Muscle of leg (tissue), 11 donors: ENCODE results near the gene AKNAD1. TPM values are rescaled to one million over a fixed set of nuclear protein-coding genes. Genes with fewer than 3 reads are reported as not detected.

Experiments used
- DNase-seq: peaks from one replicate; pipeline ENCODE4 v3.0.0; 2013
- H3K27ac ChIP-seq: one replicate; pipeline ENCODE4 v1.5.1; 2013; ENCODE audit warnings: mild to moderate bottlenecking, low read length, control low read depth
- H3K27me3 ChIP-seq: one replicate; pipeline ENCODE4 v1.6.1; 2013; ENCODE audit warnings: low read length; ENCODE audit not compliant: control insufficient read depth, insufficient read depth
- H3K36me3 ChIP-seq: one replicate; pipeline ENCODE4 v1.6.1; 2013; ENCODE audit warnings: low read length; ENCODE audit not compliant: control insufficient read depth, insufficient read depth
- H3K4me1 ChIP-seq: one replicate; pipeline ENCODE4 v1.6.1; 2013; ENCODE audit warnings: low read length; ENCODE audit not compliant: control insufficient read depth, insufficient read depth
- H3K4me3 ChIP-seq: one replicate; pipeline ENCODE4 v1.5.1; 2013; ENCODE audit warnings: low read length, control low read depth
- H3K9me3 ChIP-seq: replicated peaks from 2 replicates; pipeline ENCODE4 v1.6.1; 2013; ENCODE audit warnings: low read depth, low read length; ENCODE audit not compliant: control insufficient read depth
- WGBS: methylation state at CpG from one replicate; pipeline ENCODE4 v1.1.5; 2013; ENCODE audit warnings: missing lambda C conversion rate; ENCODE audit not compliant: insufficient coverage; 5-methylcytosine and 5-hydroxymethylcytosine counted together
- polyA plus RNA-seq, 8 donors: library from polyadenylated mRNA; unstranded; fragments of 120-200 nt; gene quantifications; one replicate each; pipeline versions ENCODE4 v1.2.1 to v1.2.3, GENCODE V29; 2013; ENCODE audit warnings: inconsistent platforms in 1 of 8, low replicate concordance in 1 of 8; ENCODE audit not compliant: insufficient read length in 8 of 8, insufficient read depth in 1 of 8
- total RNA-seq: library from RNA; stranded (reverse); fragments of 120-200 nt; gene quantifications from one replicate; pipeline ENCODE4 v1.2.4, GENCODE V29; 2013

AKNAD1 gene
- total and polyA plus RNA-seq, 9 donors, result 1.0 to 2.5 (median 2.0) TPM

GRCh38 chr1:108863984-108864383 is 7.1 kb upstream of the AKNAD1 start:
- no CpG with 5 or more reads among the region's 4 CpGs for WGBS
- Histone ChIP-seq H3K4me3 (no peak overlapping the region), H3K36me3 (no peaks in the 10 kb centered on the region), H3K27ac (no peak overlapping the region), H3K9me3 (no peaks in the 10 kb centered on the region), H3K4me1 (peaks cover 7% of the 10 kb centered on the region), H3K27me3 (no peaks in the 10 kb centered on the region)
- DNase-seq, result no peak

- no peak for DNase-seq
- Histone ChIP-seq H3K9me3 (no peaks in the 10 kb centered on the region), H3K27me3 (no peaks in the 10 kb centered on the region), H3K4me3 (no peak overlapping the region), H3K27ac (no peak overlapping the region), H3K36me3 (no peaks in the 10 kb centered on the region), H3K4me1 (peaks cover 15% of the 10 kb centered on the region)
- no CpG with 5 or more reads among the region's 1 CpG for WGBS
These were observed 6.0 kb upstream of the AKNAD1 start for GRCh38 chr1:108862698-108863477.

- no peak overlapping the region for H3K27ac ChIP-seq
- no peaks in the 10 kb centered on the region for H3K27me3 ChIP-seq
- H3K9me3 ChIP-seq, result no peaks in the 10 kb centered on the region
- H3K4me3 ChIP-seq, result no peak overlapping the region
- H3K4me1 ChIP-seq, result peaks cover 15% of the 10 kb centered on the region
- no peak for DNase-seq
- no CpG with 5 or more reads among the region's 7 CpGs for WGBS
- H3K36me3 ChIP-seq, result no peaks in the 10 kb centered on the region
These were observed 5.2 kb upstream of the AKNAD1 start for GRCh38 chr1:108862017-108862610.

- Histone ChIP-seq H3K27ac (no peak overlapping the region), H3K27me3 (no peaks in the 10 kb centered on the region), H3K36me3 (no peaks in the 10 kb centered on the region), H3K4me1 (peaks cover 15% of the 10 kb centered on the region), H3K4me3 (no peak overlapping the region), H3K9me3 (no peaks in the 10 kb centered on the region)
- no peak for DNase-seq
- 86% methylated on average over 3 of the region's 6 CpGs for WGBS
These were observed 4.7 kb upstream of the AKNAD1 start for GRCh38 chr1:108861566-108861965.

- H3K9me3 ChIP-seq, result no peaks in the 10 kb centered on the region
- H3K36me3 ChIP-seq, result no peaks in the 10 kb centered on the region
These were observed 3.5 kb upstream of the AKNAD1 start for GRCh38 chr1:108860190-108860907.

GRCh38 chr1:108858230-108858950 is 1.5 kb upstream of the AKNAD1 start:
- Histone ChIP-seq H3K4me3 (no peak overlapping the region), H3K4me1 (peaks cover 20% of the 10 kb centered on the region), H3K27me3 (no peaks in the 10 kb centered on the region), H3K27ac (peak overlapping the region; percentile 67), H3K9me3 (no peaks in the 10 kb centered on the region), H3K36me3 (no peaks in the 10 kb centered on the region)
- 40% methylated on average over 1 of the region's 6 CpGs for WGBS
- DNase-seq, result peak; percentile 90

More at GRCh38 chr1:108860190-108860907, 3.5 kb upstream of the AKNAD1 start:
- no peaks in the 10 kb centered on the region for H3K27me3 ChIP-seq
- H3K4me3 ChIP-seq, result no peak overlapping the region
- WGBS, result 86% methylated on average over 6 of the region's 9 CpGs
- no peak for DNase-seq
- peaks cover 15% of the 10 kb centered on the region for H3K4me1 ChIP-seq
- H3K27ac ChIP-seq, result no peak overlapping the region

GRCh38 chr1:108854221-108855019 is 2.5 kb downstream of the AKNAD1 start:
- peaks cover 27% of the 10 kb centered on the region for H3K4me1 ChIP-seq
- peak; percentile 45 for DNase-seq
- WGBS, result no CpG with 5 or more reads among the region's 3 CpGs

GRCh38 chr1:108852221-108852975 is 4.5 kb downstream of the AKNAD1 start:
- peak overlapping the region; percentile 80 for H3K27ac ChIP-seq

More at GRCh38 chr1:108854221-108855019, 2.5 kb downstream of the AKNAD1 start:
- Histone ChIP-seq H3K9me3 (no peaks in the 10 kb centered on the region), H3K27me3 (no peaks in the 10 kb centered on the region), H3K27ac (peak overlapping the region; percentile 61), H3K36me3 (no peaks in the 10 kb centered on the region), H3K4me3 (no peak overlapping the region)

GRCh38 chr1:108851567-108851966 is 5.3 kb downstream of the AKNAD1 start:
- 46% methylated on average over 2 of the region's 4 CpGs for WGBS
- peak overlapping the region; percentile 80 for H3K27ac ChIP-seq
- no peaks in the 10 kb centered on the region for H3K36me3 ChIP-seq
- no peak overlapping the region for H3K4me3 ChIP-seq
- no peak for DNase-seq
- H3K4me1 ChIP-seq, result peaks cover 17% of the 10 kb centered on the region
- no peaks in the 10 kb centered on the region for H3K27me3 ChIP-seq
- no peaks in the 10 kb centered on the region for H3K9me3 ChIP-seq

More at GRCh38 chr1:108852221-108852975, 4.5 kb downstream of the AKNAD1 start:
- H3K4me1 ChIP-seq, result peaks cover 16% of the 10 kb centered on the region
- no CpG with 5 or more reads among the region's 7 CpGs for WGBS
- H3K4me3 ChIP-seq, result peak overlapping the region; percentile 9
- peak; percentile 93 for DNase-seq
- no peaks in the 10 kb centered on the region for H3K9me3 ChIP-seq
- H3K27me3 ChIP-seq, result no peaks in the 10 kb centered on the region
- no peaks in the 10 kb centered on the region for H3K36me3 ChIP-seq
